ENCODE measurements around the gene ACTA2.

Gene ACTA2

DNA sequence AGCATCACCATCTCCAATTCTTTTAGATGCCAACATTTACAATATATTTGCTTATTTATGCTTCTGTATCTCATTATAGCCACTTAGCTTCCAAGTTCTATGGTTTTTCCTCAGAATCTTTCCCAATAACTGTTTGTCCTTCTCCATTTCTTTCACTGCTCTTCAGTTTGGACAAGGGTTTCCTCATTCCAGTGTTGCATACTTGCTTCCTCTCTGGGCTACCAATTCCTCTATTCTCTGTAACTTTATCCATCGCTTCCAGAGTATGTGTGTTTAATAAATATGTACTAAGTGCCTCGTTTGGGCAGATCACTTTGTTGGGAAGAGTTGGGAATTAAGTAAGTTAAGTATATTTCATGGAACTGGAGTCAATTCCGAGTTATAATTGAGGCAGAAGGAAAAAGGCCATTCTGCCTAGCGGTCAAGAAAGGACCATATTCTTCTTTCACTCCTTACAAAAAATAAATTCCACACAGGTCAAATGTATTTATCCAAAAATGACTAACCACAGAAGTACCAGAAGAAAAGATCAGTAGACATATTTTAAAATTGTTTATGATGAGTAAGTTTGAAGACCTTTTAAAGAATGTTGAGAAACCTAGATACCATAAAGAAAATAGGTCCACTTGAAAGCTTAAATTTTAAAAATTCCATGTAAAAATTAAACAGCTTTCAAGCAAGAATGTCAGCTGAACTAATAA is 61.7 kb downstream of the ACTA2 start:
- DNase-seq (ENCODE audit: low spot score), result no peak

- DNase-seq (ENCODE audit: low spot score), result no peak
Observed at GRCh38 chr10:88889559-88890337, 62.8 kb downstream of the ACTA2 start.

DNA sequence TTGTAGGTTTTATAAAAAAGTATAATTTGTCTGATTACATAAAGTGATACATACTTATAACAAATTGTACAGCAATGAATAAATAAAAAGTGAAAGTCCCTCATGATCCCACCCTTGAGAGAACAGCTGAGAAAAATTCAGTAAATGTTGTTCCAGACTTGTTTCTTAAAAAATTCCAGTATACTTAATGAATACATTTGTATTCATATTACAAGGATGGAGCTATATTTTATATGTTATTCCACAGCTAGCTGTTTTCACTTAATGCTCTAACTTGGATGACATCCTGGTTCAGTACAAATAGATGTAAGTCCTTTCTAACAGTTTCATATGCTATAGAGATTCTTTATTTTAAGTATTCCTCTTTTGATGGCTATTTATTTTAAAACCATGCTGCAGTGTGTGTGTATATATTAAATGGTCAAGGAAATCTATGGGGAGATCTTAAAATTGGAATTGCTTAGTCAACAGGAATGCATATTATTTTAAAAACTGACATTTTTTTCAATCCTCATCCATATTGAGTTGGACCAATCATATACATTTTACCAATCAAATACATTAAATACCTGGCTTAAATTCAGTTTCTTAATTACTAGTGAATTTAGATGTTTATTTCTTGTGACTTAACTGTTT is 63.6 kb downstream of the ACTA2 start:
- DNase-seq (ENCODE audit: low spot score), result no peak

DNA sequence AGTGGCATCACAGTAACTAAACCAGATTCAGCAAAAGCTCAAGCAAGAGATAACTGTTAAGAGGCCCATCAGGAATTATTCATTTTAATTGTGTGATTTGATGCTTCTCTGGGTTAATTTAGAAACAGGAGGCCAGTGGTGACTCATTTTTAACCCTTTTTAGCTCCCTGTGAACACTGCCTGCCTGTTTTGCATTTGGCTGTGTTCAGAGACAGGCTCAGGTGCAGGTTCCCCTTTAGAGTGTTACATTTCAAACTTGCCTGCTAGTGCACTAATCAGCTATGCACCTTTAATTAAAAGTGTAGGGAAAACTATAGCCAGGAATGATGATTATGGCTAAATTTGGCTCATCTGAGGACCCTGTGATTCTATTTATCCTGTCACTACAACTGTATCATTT is 66.0 kb downstream of the ACTA2 start:
- no peak for DNase-seq (ENCODE audit: low spot score)
